CD4-positive, alpha-beta memory T cell (primary cell): ENCODE results near the gene CEND1. TPM values are rescaled to one million over a fixed set of nuclear protein-coding genes. Genes with fewer than 3 reads are reported as not detected.

ENCODE experiments used
- CTCF ChIA-PET: fragments of 350-600 bp; sonication (Branson Sonifier 250); formaldehyde crosslinking; loops from one replicate; lab custom pipeline; 2021; ENCODE audit warnings: inconsistent platforms; ENCODE audit not compliant: partially characterized antibody; lab: Charles Lee
- POLR2A ChIA-PET: fragments of 350-600 bp; sonication (Branson Sonifier 250); formaldehyde crosslinking; loops from one replicate; lab custom pipeline; 2021; ENCODE audit not compliant: partially characterized antibody; lab: Charles Lee
- DNase-seq, 5 donors: peaks; one replicate each; pipeline versions ENCODE4 v3.0.0 to v3.0.0-alpha.2; 2020 to 2022; ENCODE audit warnings: mixed read lengths in 1 of 5
- H3K27ac ChIP-seq: one replicate; pipeline ENCODE4 v1.7.0; 2013; ENCODE audit warnings: low read depth, low read length
- H3K27me3 ChIP-seq: 2 replicates; pipeline ENCODE4 v1.7.0; 2013; ENCODE audit warnings: mild to moderate bottlenecking, low read length, moderate library complexity; ENCODE audit not compliant: insufficient read depth
- H3K36me3 ChIP-seq: 2 replicates; pipeline ENCODE4 v1.7.0; 2013; ENCODE audit warnings: mild to moderate bottlenecking, low read length, moderate library complexity; ENCODE audit not compliant: insufficient read depth
- H3K4me1 ChIP-seq: 2 replicates; pipeline ENCODE4 v1.7.0; 2013; ENCODE audit warnings: mild to moderate bottlenecking, low read length, moderate library complexity; ENCODE audit not compliant: insufficient read depth
- H3K4me3 ChIP-seq, 2 donors: one replicate each; pipeline ENCODE4 v1.7.0; 2013; ENCODE audit warnings: low read length in 2 of 2, mild to moderate bottlenecking in 1 of 2
- H3K9me3 ChIP-seq, 2 donors: one replicate each; pipeline ENCODE4 v1.7.0; 2013; ENCODE audit warnings: low read length in 2 of 2, control low read depth in 1 of 2; ENCODE audit not compliant: control insufficient read depth in 1 of 2
- H3K27ac Mint-ChIP-seq, 7 donors: one replicate each; pipeline ENCODE4 v1.8.0; 2020 to 2021; ENCODE audit warnings: mixed read lengths in 7 of 7, mild to moderate bottlenecking in 6 of 7, inconsistent platforms in 3 of 7, moderate library complexity in 3 of 7
- H3K27me3 Mint-ChIP-seq, 2 donors: one replicate each; pipeline ENCODE4 v1.8.0; 2020 to 2021; ENCODE audit warnings: mixed read lengths in 2 of 2
- H3K36me3 Mint-ChIP-seq, 2 donors: one replicate each; pipeline ENCODE4 v1.8.0; 2020 to 2021; ENCODE audit warnings: mixed read lengths in 2 of 2, inconsistent platforms in 1 of 2, mild to moderate bottlenecking in 1 of 2
- H3K4me1 Mint-ChIP-seq, 4 donors: one replicate each; pipeline ENCODE4 v1.8.0; 2020 to 2021; ENCODE audit warnings: mixed read lengths in 4 of 4, mild to moderate bottlenecking in 1 of 4
- H3K4me3 Mint-ChIP-seq, 8 donors: one replicate each; pipeline ENCODE4 v1.8.0; 2020 to 2021; ENCODE audit warnings: mixed read lengths in 8 of 8, mild to moderate bottlenecking in 7 of 8, moderate library complexity in 6 of 8, inconsistent platforms in 3 of 8
- H3K9me3 Mint-ChIP-seq, 8 donors: one replicate each; pipeline ENCODE4 v1.8.0; 2020 to 2021; ENCODE audit warnings: mixed read lengths in 8 of 8, mild to moderate bottlenecking in 5 of 8, inconsistent platforms in 3 of 8, moderate library complexity in 1 of 8
- intact Hi-C: fragments of 100-400 bp; cut with micrococcal nuclease; formaldehyde crosslinking; loops from one replicate; pipeline ENCODE4 v1.15.1; 2023
- polyA plus RNA-seq, 2 donors: library from polyadenylated mRNA; unstranded; fragments of 300-500 nt; fragmentation: Illumina TruSeq; gene quantifications; one replicate each; pipeline ENCODE4 v1.2.3, GENCODE V29; 2021
- total RNA-seq, 2 experiments: library from RNA; stranded (reverse); gene quantifications; one replicate each; pipeline ENCODE4 v1.2.3, GENCODE V29; 2021

Gene CEND1
- total and polyA plus RNA-seq, 4 experiments from 2014 or later, result 0.19 TPM; not detected in 3

DNA sequence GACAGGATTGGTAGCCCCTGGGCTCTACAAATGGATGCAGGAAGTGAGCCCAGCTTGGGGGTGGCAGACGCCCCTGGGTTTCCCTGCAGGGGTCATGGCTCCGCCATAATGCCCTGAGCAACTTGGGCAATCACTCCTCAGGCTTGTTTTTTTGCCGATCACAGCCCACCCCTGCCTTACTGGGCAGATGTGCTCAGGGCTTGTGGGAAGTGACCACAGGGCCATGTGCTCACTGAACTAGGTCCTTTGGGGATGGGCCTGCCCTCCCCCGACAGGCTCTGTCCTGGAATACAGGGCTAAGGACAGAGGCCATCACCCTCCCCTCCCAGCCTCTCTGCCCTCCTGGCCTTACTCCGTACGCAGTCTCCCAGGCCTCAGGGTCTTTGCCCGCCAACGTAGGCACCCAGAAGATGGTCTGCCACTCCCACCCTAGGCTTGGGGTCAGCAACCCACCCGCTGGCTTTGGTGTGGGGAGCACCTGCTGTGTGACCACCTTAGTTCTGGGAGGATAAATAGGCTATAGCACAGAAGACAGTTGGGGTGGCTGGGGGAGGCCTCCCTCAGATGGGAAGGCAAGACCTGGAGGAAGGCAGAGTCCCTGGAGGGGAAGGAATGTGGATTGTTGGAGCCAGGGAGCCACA lies 23.7 kb upstream of the CEND1 start:
- Histone ChIP-seq H3K4me3 (no peak overlapping the region), H3K36me3 (peaks cover 25% of the 10 kb centered on the region), H3K4me1 (peaks cover 25% of the 10 kb centered on the region), H3K27me3 (no peaks in the 10 kb centered on the region), H3K9me3 (no peaks in the 10 kb centered on the region), H3K27ac (no peak overlapping the region)
- CTCF ChIA-PET, result no interaction called here
- peaks cover 4 to 34% of the 10 kb centered on the region in 2 donors for H3K36me3 Mint-ChIP-seq
- peak overlapping the region in 1 of 8 donors; percentile 44 for H3K4me3 Mint-ChIP-seq
- peak overlapping the region in 2 of 7 donors; percentile 44 to 47 for H3K27ac Mint-ChIP-seq
- no peak for DNase-seq
- no peaks in the 10 kb centered on the region for H3K27me3 Mint-ChIP-seq
- peaks cover 7 to 35% (median 21%) of the 10 kb centered on the region in 4 donors for H3K4me1 Mint-ChIP-seq
- POLR2A ChIA-PET, result interaction anchor here (1.2 kb wide), 1 partner anchor 118 kb away, joined by 3 read pairs; the partner anchor contains the start of gene TMEM80
- intact Hi-C loops, result no loop called here
- peaks cover 0 to 3% (median 0%) of the 10 kb centered on the region in 8 donors for H3K9me3 Mint-ChIP-seq

DNA sequence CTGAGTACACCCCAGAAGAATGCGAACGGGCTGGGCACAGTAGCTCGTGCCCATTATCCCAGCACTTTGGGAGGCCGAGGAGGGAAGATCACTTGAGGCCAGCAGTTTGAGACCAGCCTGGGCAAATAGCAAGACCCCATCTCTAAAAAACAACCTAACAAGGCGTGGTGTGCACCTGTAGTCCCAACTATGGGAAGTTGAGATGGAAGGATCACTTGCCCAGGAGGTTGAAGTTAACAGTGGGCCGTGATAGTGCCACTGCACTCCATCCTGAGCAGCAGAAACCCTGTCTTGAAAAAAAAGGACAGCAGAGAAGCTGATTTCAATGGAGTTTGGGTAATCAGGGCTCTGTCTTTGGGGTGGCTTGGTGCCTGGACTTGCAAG lies 23.2 kb upstream of the CEND1 start:
- Histone ChIP-seq H3K27me3 (no peaks in the 10 kb centered on the region), H3K4me1 (peaks cover 26% of the 10 kb centered on the region), H3K27ac (no peak overlapping the region), H3K36me3 (peaks cover 25% of the 10 kb centered on the region), H3K4me3 (no peak overlapping the region), H3K9me3 (no peaks in the 10 kb centered on the region)
- no peak for DNase-seq
- H3K9me3 Mint-ChIP-seq, result peaks cover 0 to 3% (median 0%) of the 10 kb centered on the region in 8 donors
- peaks cover 4 to 34% of the 10 kb centered on the region in 2 donors for H3K36me3 Mint-ChIP-seq
- peak overlapping the region in 1 of 8 donors; percentile 54 for H3K4me3 Mint-ChIP-seq
- peaks cover 6 to 39% (median 24%) of the 10 kb centered on the region in 4 donors for H3K4me1 Mint-ChIP-seq
- peak overlapping the region in 1 of 7 donors; percentile 25 for H3K27ac Mint-ChIP-seq
- intact Hi-C loops, result no loop called here
- CTCF ChIA-PET, result no interaction called here
- no peaks in the 10 kb centered on the region for H3K27me3 Mint-ChIP-seq
- POLR2A ChIA-PET, result interaction anchor here (1.2 kb wide), 1 partner anchor 117 kb away, joined by 3 read pairs; the partner anchor contains the start of gene TMEM80

- Mint-ChIP-seq H3K4me3 (peak overlapping the region in 5 of 8 donors; percentile 31 to 64 (median 46)), H3K27me3 (no peaks in the 10 kb centered on the region), H3K4me1 (peaks cover 8 to 44% (median 27%) of the 10 kb centered on the region in 4 donors), H3K27ac (peak overlapping the region in 5 of 7 donors; percentile 47 to 99 (median 73)), H3K36me3 (peaks cover 4 to 34% of the 10 kb centered on the region in 2 donors), H3K9me3 (peaks cover 0 to 3% (median 0%) of the 10 kb centered on the region in 8 donors)
- H3K4me1 ChIP-seq, result peaks cover 26% of the 10 kb centered on the region
- POLR2A ChIA-PET, result interaction anchor here (1.0 to 4.7 kb wide), 3 partner anchors 8 to 117 kb away, joined by 3 to 109 read pairs (median 4); partner anchors contain the start of genes PNPLA2 and TMEM80
- H3K27me3 ChIP-seq, result no peaks in the 10 kb centered on the region
- H3K27ac ChIP-seq, result no peak overlapping the region
- H3K36me3 ChIP-seq, result peaks cover 25% of the 10 kb centered on the region
- H3K4me3 ChIP-seq, result no peak overlapping the region
- CTCF ChIA-PET, result no interaction called here
- DNase-seq, result no peak
- intact Hi-C loops, result no loop called here
- H3K9me3 ChIP-seq, result no peaks in the 10 kb centered on the region
These were observed 22.5 kb upstream of the CEND1 start for GRCh38 chr11:812390-812789.

DNA sequence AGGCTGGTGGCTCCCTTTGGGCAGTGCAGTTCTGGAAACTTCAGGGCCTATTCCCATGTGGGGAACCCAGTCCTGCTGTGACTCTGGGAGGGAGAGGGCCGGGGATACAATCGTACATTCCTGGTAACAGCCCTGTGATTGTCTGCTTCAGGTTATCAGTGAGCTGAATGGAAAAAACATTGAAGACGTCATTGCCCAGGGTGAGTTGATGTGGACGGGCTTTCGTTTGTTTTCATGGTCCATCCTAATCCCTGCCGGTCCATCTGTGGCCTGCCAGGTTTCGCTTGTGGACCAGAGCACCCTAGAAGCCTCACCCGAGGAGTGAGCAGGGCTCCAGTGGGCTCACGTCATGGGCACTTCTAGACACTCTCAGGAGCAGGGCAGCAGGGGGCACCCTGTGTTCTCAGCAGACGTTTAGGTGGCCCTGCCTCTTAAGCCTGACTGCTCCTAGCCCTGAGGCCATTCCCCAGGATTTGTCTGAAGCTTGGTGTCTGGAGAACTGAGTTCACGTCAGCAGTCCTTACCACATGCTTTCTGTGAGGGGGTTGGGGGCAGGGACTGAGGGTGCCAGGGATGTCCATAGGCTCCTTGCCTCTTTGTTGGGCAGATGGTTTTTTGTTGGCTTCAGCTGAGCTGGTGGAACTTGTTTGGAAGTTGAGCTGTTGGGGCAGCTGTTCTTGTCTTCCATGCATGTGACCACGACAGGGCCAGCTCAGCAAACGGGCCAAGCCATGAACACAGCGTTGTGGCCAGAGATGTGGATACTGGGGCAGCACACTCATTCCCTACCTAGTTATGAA lies 21.8 kb upstream of the CEND1 start:
- no peak for DNase-seq
- intact Hi-C loops, result no loop called here
- Histone ChIP-seq H3K36me3 (peaks cover 25% of the 10 kb centered on the region), H3K4me1 (peaks cover 26% of the 10 kb centered on the region), H3K27ac (peak overlapping the region; percentile 96), H3K4me3 (no peak overlapping the region), H3K9me3 (no peaks in the 10 kb centered on the region), H3K27me3 (no peaks in the 10 kb centered on the region)
- CTCF ChIA-PET, result no interaction called here
- H3K36me3 Mint-ChIP-seq, result peaks cover 4 to 34% of the 10 kb centered on the region in 2 donors
- H3K27ac Mint-ChIP-seq, result peak overlapping the region; percentile 57 to 99 (median 87)
- POLR2A ChIA-PET, result interaction anchor here (1.0 to 4.7 kb wide), 3 partner anchors 9 to 29 kb away, joined by 3 to 109 read pairs (median 4); partner anchors contain the start of gene PNPLA2
- peak overlapping the region; percentile 84 to 95 (median 89) for H3K4me3 Mint-ChIP-seq
- H3K27me3 Mint-ChIP-seq, result no peaks in the 10 kb centered on the region
- H3K4me1 Mint-ChIP-seq, result peaks cover 8 to 44% (median 27%) of the 10 kb centered on the region in 4 donors
- H3K9me3 Mint-ChIP-seq, result peaks cover 0 to 3% (median 0%) of the 10 kb centered on the region in 8 donors

DNA sequence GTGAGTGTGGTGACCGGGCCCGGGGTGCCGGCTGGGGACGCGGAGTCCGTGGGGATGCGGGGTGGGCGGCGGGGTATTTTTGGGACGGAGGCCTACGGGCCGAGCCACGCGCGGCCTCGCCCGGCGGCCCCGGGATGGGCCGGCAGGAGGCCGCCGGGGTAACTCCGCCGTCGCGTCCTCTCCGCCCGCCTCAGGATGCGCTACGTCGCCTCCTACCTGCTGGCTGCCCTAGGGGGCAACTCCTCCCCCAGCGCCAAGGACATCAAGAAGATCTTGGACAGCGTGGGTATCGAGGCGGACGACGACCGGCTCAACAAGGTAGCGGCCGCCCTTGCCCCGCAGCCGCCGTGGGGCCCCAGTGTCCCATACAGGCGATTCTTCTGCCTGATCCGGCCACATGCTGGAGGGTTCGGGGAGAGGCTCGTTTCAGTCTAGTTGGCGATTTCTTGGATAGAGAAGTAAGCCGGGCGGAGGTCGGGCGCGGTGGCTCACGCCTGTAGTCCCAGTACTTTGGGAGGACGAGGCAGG lies 20.2 kb upstream of the CEND1 start:
- Histone ChIP-seq H3K4me1 (peaks cover 32% of the 10 kb centered on the region), H3K4me3 (peak overlapping the region; percentile 53 to 100), H3K9me3 (no peaks in the 10 kb centered on the region), H3K27ac (peak overlapping the region; percentile 96), H3K27me3 (no peaks in the 10 kb centered on the region), H3K36me3 (peaks cover 25% of the 10 kb centered on the region)
- Mint-ChIP-seq H3K36me3 (peaks cover 4 to 34% of the 10 kb centered on the region in 2 donors), H3K4me1 (peaks cover 8 to 46% (median 29%) of the 10 kb centered on the region in 4 donors), H3K4me3 (peak overlapping the region; percentile 91 to 98 (median 94)), H3K9me3 (peaks cover 0 to 3% (median 0%) of the 10 kb centered on the region in 8 donors), H3K27me3 (no peaks in the 10 kb centered on the region), H3K27ac (peak overlapping the region; percentile 98 to 100 (median 99))
- CTCF ChIA-PET, result interaction anchor here (0.8 to 1.7 kb wide), 2 partner anchors 9 to 38 kb away, joined by 3 read pairs; partner anchors contain the start of gene PNPLA2
- intact Hi-C loops, result no loop called here
- DNase-seq, result no peak
- POLR2A ChIA-PET, result interaction anchor here (0.7 to 4.7 kb wide), 14 partner anchors 10 to 603 kb away, joined by 3 to 109 read pairs (median 6); partner anchors contain the start of genes BET1L, CRACR2B, DEAF1 and GATD1

GRCh38 chr11:809287-810039 lies 19.6 kb upstream of the CEND1 start, which contains the start of gene RPLP2:
TSS of gene RPLP2 (plus strand) at chr11:809967. CDS start at chr11:810235, 268 bp downstream.
- peaks cover 0 to 3% (median 0%) of the 10 kb centered on the region in 8 donors for H3K9me3 Mint-ChIP-seq
- H3K36me3 ChIP-seq, result peaks cover 25% of the 10 kb centered on the region
- H3K27ac Mint-ChIP-seq, result peak within 1 kb of the TSS; percentile 98 to 100 (median 99)
- H3K4me1 Mint-ChIP-seq, result peaks cover 8 to 48% (median 29%) of the 10 kb centered on the region in 4 donors
- H3K9me3 ChIP-seq, result no peaks in the 10 kb centered on the region
- no peaks in the 10 kb centered on the region for H3K27me3 ChIP-seq
- ChIA-PET CTCF (interaction anchor here (0.8 to 1.7 kb wide), 2 partner anchors 10 to 39 kb away, joined by 3 read pairs; partner anchors contain the start of gene PNPLA2), POLR2A (interaction anchor here (0.7 to 4.7 kb wide), 21 partner anchors 11 to 602 kb away, joined by 3 to 109 read pairs (median 5); partner anchors contain the start of genes BET1L, CRACR2B, DEAF1 and GATD1)
- H3K27ac ChIP-seq, result peak within 1 kb of the TSS; percentile 96
- intact Hi-C loops, result loop anchor here (1.0 to 5.0 kb wide), 6 partner anchors 10 to 602 kb away; partner anchors contain the start of genes BET1L, GATD1, IRF7 and POLR2L
- DNase-seq, result peak; percentile 97 to 99 (median 97)
- peaks cover 4 to 34% of the 10 kb centered on the region in 2 donors for H3K36me3 Mint-ChIP-seq
- no peaks in the 10 kb centered on the region for H3K27me3 Mint-ChIP-seq
- H3K4me1 ChIP-seq, result peaks cover 35% of the 10 kb centered on the region
- H3K4me3 ChIP-seq, result peak within 1 kb of the TSS; percentile 53 to 100
- H3K4me3 Mint-ChIP-seq, result peak within 1 kb of the TSS; percentile 91 to 98 (median 94)
